HCT116 (cell line): Measurements from ENCODE around the gene PVALEF.
A peak's percentile ranks its signal among the peaks of the same experiment; 100 is the strongest.

Experiments
- ELF1 ChIP-seq: IDR thresholded peaks from 2 replicates; pipeline ENCODE4 v1.6.1; 2012; ENCODE audit warnings: low read depth, borderline replicate concordance
- EZH2phosphoT487 ChIP-seq: fragments of 200-600 bp; IDR thresholded peaks from 2 replicates; pipeline ENCODE4 v1.6.1; 2018; ENCODE audit warnings: antibody characterized with exemption, borderline replicate concordance
- FOSL1 ChIP-seq: IDR thresholded peaks from 2 replicates; pipeline ENCODE4 v1.6.1; 2012; ENCODE audit warnings: low read depth
- MAX ChIP-seq: IDR thresholded peaks from 2 replicates; pipeline ENCODE4 v1.6.1; 2012
- POLR2A ChIP-seq: IDR thresholded peaks from 2 replicates; pipeline ENCODE4 v1.7.0; 2011; ENCODE audit warnings: borderline replicate concordance; ENCODE audit not compliant: insufficient read depth, insufficient read length; ENCODE audit errors: extremely low read depth
- POLR2AphosphoS5 ChIP-seq: IDR thresholded peaks from 2 replicates; pipeline ENCODE4 v1.6.1; 2011; ENCODE audit warnings: mild to moderate bottlenecking, low read depth, low read length, moderate library complexity
- RAD21 ChIP-seq: IDR thresholded peaks from 2 replicates; pipeline ENCODE4 v1.6.1; 2012; ENCODE audit warnings: low read depth, mild to moderate bottlenecking
- SIN3A ChIP-seq: IDR thresholded peaks from 2 replicates; pipeline ENCODE4 v1.6.1; 2012; ENCODE audit warnings: low read depth
- TCF7L2 ChIP-seq: IDR thresholded peaks from 2 replicates; pipeline ENCODE4 v1.7.0; 2011; ENCODE audit warnings: borderline replicate concordance, inconsistent platforms; ENCODE audit not compliant: insufficient read depth, insufficient read length; ENCODE audit errors: extremely low read depth
- ZFX ChIP-seq: fragments of 450-650 bp; IDR thresholded peaks from 2 replicates; pipeline ENCODE4 v1.6.1; 2017
- ZNF274 ChIP-seq: fragments of 200-500 bp; sonication (Bioruptor generic); IDR thresholded peaks from 2 replicates; pipeline ENCODE4 v1.6.1; 2014; ENCODE audit warnings: mild to moderate bottlenecking, low read depth, low read length, inconsistent platforms
- TF ChIP-seq, protein P1 (sequence below), 3 experiments: fragments of 200-600 bp in 1 of 3; sonication (generic) in 1 of 3; IDR thresholded peaks in 2 of 3; conservative IDR thresholded peaks in 1 of 3; 2 replicates each; pipeline ENCODE4 v1.5.1; 2012 to 2017; ENCODE audit warnings: low read depth in 2 of 3, low read length in 2 of 3, antibody characterized with exemption in 1 of 3, borderline replicate concordance in 1 of 3, control low read depth in 1 of 3, mild to moderate bottlenecking in 1 of 3, mixed read lengths in 1 of 3, mixed run types in 1 of 3, moderate library complexity in 1 of 3; ENCODE audit not compliant: insufficient read depth in 1 of 3
- TF ChIP-seq, protein P2 (sequence below): IDR thresholded peaks from 2 replicates; pipeline ENCODE4 v1.6.1; 2012; ENCODE audit warnings: low read depth

- TF ChIP-seq ZNF274 (no peak), POLR2AphosphoS5 (no peak), TCF7L2 (no peak), MAX (no peak), POLR2A (no peak), FOSL1 (no peak), RAD21 (no peak), EZH2phosphoT487 (no peak), ZFX (no peak), ELF1 (no peak), SIN3A (no peak)
- TF ChIP-seq, protein P1, sequence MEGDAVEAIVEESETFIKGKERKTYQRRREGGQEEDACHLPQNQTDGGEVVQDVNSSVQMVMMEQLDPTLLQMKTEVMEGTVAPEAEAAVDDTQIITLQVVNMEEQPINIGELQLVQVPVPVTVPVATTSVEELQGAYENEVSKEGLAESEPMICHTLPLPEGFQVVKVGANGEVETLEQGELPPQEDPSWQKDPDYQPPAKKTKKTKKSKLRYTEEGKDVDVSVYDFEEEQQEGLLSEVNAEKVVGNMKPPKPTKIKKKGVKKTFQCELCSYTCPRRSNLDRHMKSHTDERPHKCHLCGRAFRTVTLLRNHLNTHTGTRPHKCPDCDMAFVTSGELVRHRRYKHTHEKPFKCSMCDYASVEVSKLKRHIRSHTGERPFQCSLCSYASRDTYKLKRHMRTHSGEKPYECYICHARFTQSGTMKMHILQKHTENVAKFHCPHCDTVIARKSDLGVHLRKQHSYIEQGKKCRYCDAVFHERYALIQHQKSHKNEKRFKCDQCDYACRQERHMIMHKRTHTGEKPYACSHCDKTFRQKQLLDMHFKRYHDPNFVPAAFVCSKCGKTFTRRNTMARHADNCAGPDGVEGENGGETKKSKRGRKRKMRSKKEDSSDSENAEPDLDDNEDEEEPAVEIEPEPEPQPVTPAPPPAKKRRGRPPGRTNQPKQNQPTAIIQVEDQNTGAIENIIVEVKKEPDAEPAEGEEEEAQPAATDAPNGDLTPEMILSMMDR (IDR thresholded peaks at IDR 0.05 in 2 of 3, conservative IDR thresholded peaks at IDR 0.05 in 1 of 3; ENCODE audit: borderline replicate concordance in 1 of 3, insufficient read depth in 1 of 3, low read depth in 2 of 3, low read length in 2 of 3): peak in 2 of 3 experiments; percentile 85 to 87; a peak in 5 of 6 replicates
- TF ChIP-seq, protein P2, sequence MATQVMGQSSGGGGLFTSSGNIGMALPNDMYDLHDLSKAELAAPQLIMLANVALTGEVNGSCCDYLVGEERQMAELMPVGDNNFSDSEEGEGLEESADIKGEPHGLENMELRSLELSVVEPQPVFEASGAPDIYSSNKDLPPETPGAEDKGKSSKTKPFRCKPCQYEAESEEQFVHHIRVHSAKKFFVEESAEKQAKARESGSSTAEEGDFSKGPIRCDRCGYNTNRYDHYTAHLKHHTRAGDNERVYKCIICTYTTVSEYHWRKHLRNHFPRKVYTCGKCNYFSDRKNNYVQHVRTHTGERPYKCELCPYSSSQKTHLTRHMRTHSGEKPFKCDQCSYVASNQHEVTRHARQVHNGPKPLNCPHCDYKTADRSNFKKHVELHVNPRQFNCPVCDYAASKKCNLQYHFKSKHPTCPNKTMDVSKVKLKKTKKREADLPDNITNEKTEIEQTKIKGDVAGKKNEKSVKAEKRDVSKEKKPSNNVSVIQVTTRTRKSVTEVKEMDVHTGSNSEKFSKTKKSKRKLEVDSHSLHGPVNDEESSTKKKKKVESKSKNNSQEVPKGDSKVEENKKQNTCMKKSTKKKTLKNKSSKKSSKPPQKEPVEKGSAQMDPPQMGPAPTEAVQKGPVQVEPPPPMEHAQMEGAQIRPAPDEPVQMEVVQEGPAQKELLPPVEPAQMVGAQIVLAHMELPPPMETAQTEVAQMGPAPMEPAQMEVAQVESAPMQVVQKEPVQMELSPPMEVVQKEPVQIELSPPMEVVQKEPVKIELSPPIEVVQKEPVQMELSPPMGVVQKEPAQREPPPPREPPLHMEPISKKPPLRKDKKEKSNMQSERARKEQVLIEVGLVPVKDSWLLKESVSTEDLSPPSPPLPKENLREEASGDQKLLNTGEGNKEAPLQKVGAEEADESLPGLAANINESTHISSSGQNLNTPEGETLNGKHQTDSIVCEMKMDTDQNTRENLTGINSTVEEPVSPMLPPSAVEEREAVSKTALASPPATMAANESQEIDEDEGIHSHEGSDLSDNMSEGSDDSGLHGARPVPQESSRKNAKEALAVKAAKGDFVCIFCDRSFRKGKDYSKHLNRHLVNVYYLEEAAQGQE: no peak
Observed at GRCh38 chr17:81230043-81230820, 64.9 kb downstream of the PVALEF start.
